ENCODE data around the gene ARHGDIA. TPM values are rescaled to one million over a fixed set of nuclear protein-coding genes. Genes with fewer than 3 reads are reported as not detected.

The ARHGDIA gene
- total RNA-seq, 4 donors from 2014 or later = 189 to 480 (median 323) TPM

DNA sequence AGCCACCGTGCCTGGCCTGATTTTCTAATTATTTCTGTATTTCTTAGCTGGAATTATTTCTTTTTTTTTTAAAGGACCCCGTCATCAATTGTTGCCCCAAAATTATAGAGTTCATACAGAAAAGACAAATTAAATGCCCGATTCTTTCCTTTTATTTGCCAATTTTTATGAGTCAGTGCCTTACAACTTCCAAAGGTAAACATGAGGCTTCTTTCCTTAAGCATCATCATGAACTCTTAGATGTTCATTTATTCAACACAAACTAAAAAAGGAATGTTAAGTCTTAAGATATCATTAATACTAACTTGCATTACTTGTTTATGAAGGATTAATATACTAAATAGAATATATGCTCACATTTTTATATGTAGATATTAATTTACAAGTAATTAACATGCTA lies 7.2 kb upstream of the ARHGDIA start:
- H3K27me3 ChIP-seq = no peaks in the 10 kb centered on the region
- in situ Hi-C loops (cut with MboI; ENCODE audit: low pct_ligation_motif_present in 1 of 4, low pct_unique_long_range_greater_than_20kb in 1 of 4, low sequenced_read_pairs in 3 of 4) = no loop called here
- H3K9me3 ChIP-seq = no peaks in the 10 kb centered on the region
- no peak overlapping the region for H3K4me3 ChIP-seq
- 85 to 91% methylated on average over 3 of the region's 3 CpGs for WGBS, 2 donors (ENCODE audit: low coverage in 1 of 2)
- no peak overlapping the region for H3K27ac ChIP-seq
- peaks cover 0 to 8% (median 0%) of the 10 kb centered on the region in 4 donors for H3K36me3 ChIP-seq
- intact Hi-C loops (cut with DNase I; ENCODE audit: low total_unique reads) = no loop called here
- TF ChIP-seq EP300 (IDR thresholded peaks at IDR 0.05; ENCODE audit: low read depth) (no peak), POLR2A (IDR thresholded peaks at IDR 0.05) (no peak), POLR2AphosphoS5 (IDR thresholded peaks at IDR 0.05) (no peak)
- TF ChIP-seq, protein P1, sequence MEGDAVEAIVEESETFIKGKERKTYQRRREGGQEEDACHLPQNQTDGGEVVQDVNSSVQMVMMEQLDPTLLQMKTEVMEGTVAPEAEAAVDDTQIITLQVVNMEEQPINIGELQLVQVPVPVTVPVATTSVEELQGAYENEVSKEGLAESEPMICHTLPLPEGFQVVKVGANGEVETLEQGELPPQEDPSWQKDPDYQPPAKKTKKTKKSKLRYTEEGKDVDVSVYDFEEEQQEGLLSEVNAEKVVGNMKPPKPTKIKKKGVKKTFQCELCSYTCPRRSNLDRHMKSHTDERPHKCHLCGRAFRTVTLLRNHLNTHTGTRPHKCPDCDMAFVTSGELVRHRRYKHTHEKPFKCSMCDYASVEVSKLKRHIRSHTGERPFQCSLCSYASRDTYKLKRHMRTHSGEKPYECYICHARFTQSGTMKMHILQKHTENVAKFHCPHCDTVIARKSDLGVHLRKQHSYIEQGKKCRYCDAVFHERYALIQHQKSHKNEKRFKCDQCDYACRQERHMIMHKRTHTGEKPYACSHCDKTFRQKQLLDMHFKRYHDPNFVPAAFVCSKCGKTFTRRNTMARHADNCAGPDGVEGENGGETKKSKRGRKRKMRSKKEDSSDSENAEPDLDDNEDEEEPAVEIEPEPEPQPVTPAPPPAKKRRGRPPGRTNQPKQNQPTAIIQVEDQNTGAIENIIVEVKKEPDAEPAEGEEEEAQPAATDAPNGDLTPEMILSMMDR (IDR thresholded peaks at IDR 0.05) = no peak
- no peak for DNase-seq
- no peaks in the 10 kb centered on the region for H3K4me1 ChIP-seq

DNA sequence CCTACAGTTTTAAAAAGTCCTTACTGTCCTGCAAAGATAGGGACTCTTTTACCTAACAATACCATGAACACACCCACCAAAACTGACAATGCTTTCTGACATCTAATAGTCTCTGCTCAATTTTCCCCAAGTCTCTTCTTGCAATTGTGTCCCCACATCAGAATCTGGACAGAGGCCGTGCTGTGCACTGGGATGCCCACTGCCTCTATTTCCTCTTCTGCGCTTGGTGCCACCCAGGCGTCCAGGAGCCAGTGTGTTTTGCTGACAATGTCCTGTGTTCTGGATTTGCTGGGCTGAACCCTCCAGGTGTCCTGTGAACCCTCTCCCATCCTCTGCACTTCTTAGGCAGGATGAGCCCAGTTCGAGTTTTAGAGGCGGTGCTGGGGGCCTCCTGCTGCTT lies 6.4 kb upstream of the ARHGDIA start:
- no peaks in the 10 kb centered on the region for H3K9me3 ChIP-seq
- H3K4me3 ChIP-seq = no peak overlapping the region
- no peak overlapping the region for H3K27ac ChIP-seq
- peaks cover 0 to 7% (median 0%) of the 10 kb centered on the region in 4 donors for H3K36me3 ChIP-seq
- no peak for DNase-seq
- intact Hi-C loops (cut with DNase I; ENCODE audit: low total_unique reads) (no loop called here), in situ Hi-C loops (cut with MboI; ENCODE audit: low pct_ligation_motif_present in 1 of 4, low pct_unique_long_range_greater_than_20kb in 1 of 4, low sequenced_read_pairs in 3 of 4) (no loop called here)
- peaks cover 3 to 5% (median 4%) of the 10 kb centered on the region in 4 donors for H3K4me1 ChIP-seq
- no peak for TF ChIP-seq POLR2A (IDR thresholded peaks at IDR 0.05)
- no peak for TF ChIP-seq POLR2AphosphoS5 (IDR thresholded peaks at IDR 0.05)
- TF ChIP-seq, protein P1 (IDR thresholded peaks at IDR 0.05) = no peak
- no peak for TF ChIP-seq EP300 (IDR thresholded peaks at IDR 0.05; ENCODE audit: low read depth)
- no peaks in the 10 kb centered on the region for H3K27me3 ChIP-seq
- 94% methylated on average over 5 of the region's 5 CpGs; no CpG with 5 or more reads in 1 of the 2 donors for WGBS, 2 donors (ENCODE audit: low coverage in 1 of 2)

DNA sequence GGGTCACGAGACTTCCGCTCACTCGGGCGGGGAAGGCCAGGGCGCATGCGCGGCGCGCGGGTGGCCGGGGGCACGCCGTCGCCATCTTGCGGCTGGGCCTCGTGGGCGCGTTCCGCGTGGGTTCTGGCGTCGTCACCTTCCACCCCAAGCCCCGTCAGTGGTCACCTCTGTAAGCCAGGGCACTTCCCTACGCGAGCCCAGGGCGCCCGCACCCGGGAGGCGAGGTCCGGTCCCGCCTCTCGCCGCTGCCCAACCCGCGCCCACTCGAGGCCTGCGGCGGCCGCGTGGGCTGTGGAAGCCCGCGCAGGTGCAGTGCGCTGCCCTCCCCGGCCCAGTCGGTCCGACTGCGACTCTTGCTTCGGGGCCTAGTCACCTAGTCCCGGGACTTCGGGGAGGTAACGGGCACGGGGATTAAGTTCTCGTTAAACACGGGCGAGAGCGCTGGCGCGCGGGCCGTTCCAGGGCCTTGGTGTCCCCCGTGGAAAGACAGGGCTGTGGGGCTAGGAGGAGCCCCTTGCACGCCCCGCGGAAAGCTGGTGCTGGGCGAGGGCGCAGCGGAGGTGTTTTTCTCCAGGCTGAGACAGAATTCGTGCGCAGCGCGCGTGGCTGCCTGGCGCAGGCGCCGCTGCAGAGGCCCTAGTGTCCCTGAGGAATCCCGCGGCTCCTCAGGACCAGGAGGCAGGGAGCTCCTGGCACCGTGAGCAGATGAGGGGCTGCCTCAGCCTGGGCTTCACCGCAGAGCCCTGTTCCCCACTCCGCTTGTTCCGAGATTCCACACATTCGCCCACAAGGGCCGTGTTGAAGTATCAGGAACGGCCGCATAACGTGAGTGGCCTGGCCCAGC lies 472 bp upstream of the ARHGDIA start:
- 1% methylated on average over 47 of the region's 86 CpGs; no CpG with 5 or more reads in 1 of the 2 donors for WGBS, 2 donors (ENCODE audit: low coverage in 1 of 2)
- intact Hi-C loops (cut with DNase I; ENCODE audit: low total_unique reads) (no loop called here), in situ Hi-C loops (cut with MboI; ENCODE audit: low pct_ligation_motif_present in 1 of 4, low pct_unique_long_range_greater_than_20kb in 1 of 4, low sequenced_read_pairs in 3 of 4) (no loop called here)
- peak; percentile 96 for DNase-seq
- Histone ChIP-seq H3K9me3 (no peaks in the 10 kb centered on the region), H3K4me3 (peak overlapping the region; percentile 82 to 93 (median 86)), H3K27ac (peak overlapping the region; percentile 96 to 100 (median 98)), H3K27me3 (no peaks in the 10 kb centered on the region), H3K4me1 (peaks cover 38 to 51% (median 47%) of the 10 kb centered on the region in 4 donors), H3K36me3 (peaks cover 0 to 4% (median 0%) of the 10 kb centered on the region in 4 donors)
- TF ChIP-seq POLR2A (IDR thresholded peaks at IDR 0.05) (peak; percentile 92), POLR2AphosphoS5 (IDR thresholded peaks at IDR 0.05) (peak; percentile 28 to 99 (median 98)), EP300 (IDR thresholded peaks at IDR 0.05; ENCODE audit: low read depth) (no peak)
- TF ChIP-seq, protein P1 (IDR thresholded peaks at IDR 0.05) = peak in 3 of 5 experiments; percentile 5 to 53 (median 35)

DNA sequence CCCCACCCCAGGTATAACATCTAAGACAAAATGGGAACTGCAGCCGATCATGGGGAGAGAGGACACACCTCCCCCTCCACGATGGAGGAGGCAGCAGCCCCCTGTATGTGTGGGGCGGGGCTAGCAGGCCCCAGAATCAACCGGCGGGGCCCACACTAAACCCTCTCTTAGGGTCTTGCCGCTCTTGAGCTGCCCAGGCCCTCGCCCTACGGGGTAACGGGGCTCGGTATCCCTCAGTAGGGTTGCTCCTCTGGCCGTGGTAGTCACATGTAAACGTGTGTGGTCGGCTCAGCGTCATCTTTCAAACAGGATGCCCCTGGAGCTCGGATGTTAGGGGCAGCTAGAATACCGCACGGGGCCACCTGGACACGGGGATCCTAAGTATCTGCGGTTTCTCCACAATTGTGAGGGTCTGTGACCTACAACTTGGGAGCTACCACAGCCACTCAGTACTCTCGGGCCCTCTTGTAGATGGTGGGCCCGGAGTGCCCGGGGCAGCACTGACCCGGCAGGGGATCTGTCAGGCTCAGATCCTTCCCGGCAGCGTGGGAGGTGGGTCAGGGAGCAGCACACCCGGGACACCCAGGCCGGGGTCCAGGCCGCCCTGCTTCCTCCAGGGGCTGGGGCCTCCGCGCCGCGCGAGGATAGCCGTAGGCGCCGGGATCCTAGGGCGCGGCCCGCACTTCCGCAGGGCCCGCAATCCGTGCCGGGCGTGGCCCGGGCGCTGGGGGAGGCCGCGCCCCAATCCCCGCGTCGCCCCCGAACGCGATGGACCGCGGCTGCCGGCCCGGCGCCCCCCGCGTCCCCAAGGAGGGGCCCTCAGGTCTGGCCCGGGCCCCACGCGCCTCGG lies 781 bp downstream of the ARHGDIA start:
- intact Hi-C loops (cut with DNase I; ENCODE audit: low total_unique reads) = no loop called here
- Histone ChIP-seq H3K27me3 (no peaks in the 10 kb centered on the region), H3K4me1 (peaks cover 45 to 63% (median 58%) of the 10 kb centered on the region in 4 donors), H3K9me3 (no peaks in the 10 kb centered on the region), H3K27ac (peak overlapping the region; percentile 96 to 100 (median 98)), H3K4me3 (peak overlapping the region; percentile 71 to 86 (median 84)), H3K36me3 (peaks cover 0 to 4% (median 0%) of the 10 kb centered on the region in 4 donors)
- TF ChIP-seq, protein P1 (IDR thresholded peaks at IDR 0.05) = no peak
- TF ChIP-seq EP300 (IDR thresholded peaks at IDR 0.05; ENCODE audit: low read depth) (no peak), POLR2A (IDR thresholded peaks at IDR 0.05) (peak; percentile 35), POLR2AphosphoS5 (IDR thresholded peaks at IDR 0.05) (peak in 2 of 3 donors; percentile 21 to 41)
- DNase-seq = peak; percentile 57
- in situ Hi-C loops (cut with MboI; ENCODE audit: low pct_ligation_motif_present in 1 of 4, low pct_unique_long_range_greater_than_20kb in 1 of 4, low sequenced_read_pairs in 3 of 4) = no loop called here
- WGBS, 2 donors (ENCODE audit: low coverage in 1 of 2) = 4% methylated on average over 23 of the region's 65 CpGs; no CpG with 5 or more reads in 1 of the 2 donors
